Measurements from ENCODE around the gene ERMAP.

The ERMAP gene

GRCh38 chr1:42821690-42822089 lies 4.8 kb downstream of the ERMAP start:
- no peak for DNase-seq (ENCODE audit: low read depth)
- H3K4me3 ChIP-seq (ENCODE audit: low read depth, low read length) = no peak overlapping the region
- no peak for TF ChIP-seq CTCF (IDR thresholded peaks at IDR 0.05; ENCODE audit: insufficient read depth, low read depth, low read length, missing control alignments)

- no peak for TF ChIP-seq CTCF (IDR thresholded peaks at IDR 0.05; ENCODE audit: insufficient read depth, low read depth, low read length, missing control alignments)
- no peak for DNase-seq (ENCODE audit: low read depth)
- H3K4me3 ChIP-seq (ENCODE audit: low read depth, low read length) = no peak overlapping the region
These were observed 6.0 kb downstream of the ERMAP start for GRCh38 chr1:42822800-42823392.

- no peak for DNase-seq (ENCODE audit: low read depth)
- no peak overlapping the region for H3K4me3 ChIP-seq (ENCODE audit: low read depth, low read length)
- TF ChIP-seq CTCF (IDR thresholded peaks at IDR 0.05; ENCODE audit: insufficient read depth, low read depth, low read length, missing control alignments) = no peak
These were observed 7.6 kb downstream of the ERMAP start for GRCh38 chr1:42824481-42825035.

- TF ChIP-seq CTCF (IDR thresholded peaks at IDR 0.05; ENCODE audit: insufficient read depth, low read depth, low read length, missing control alignments) = no peak
- H3K4me3 ChIP-seq (ENCODE audit: low read depth, low read length) = no peak overlapping the region
- no peak for DNase-seq (ENCODE audit: low read depth)
These were observed 8.3 kb downstream of the ERMAP start for GRCh38 chr1:42825036-42825851.

- no peak for TF ChIP-seq CTCF (IDR thresholded peaks at IDR 0.05; ENCODE audit: insufficient read depth, low read depth, low read length, missing control alignments)
- no peak overlapping the region for H3K4me3 ChIP-seq (ENCODE audit: low read depth, low read length)
- DNase-seq (ENCODE audit: low read depth) = no peak
These were observed 13.7 kb downstream of the ERMAP start for GRCh38 chr1:42830631-42831030.

- TF ChIP-seq CTCF (IDR thresholded peaks at IDR 0.05; ENCODE audit: insufficient read depth, low read depth, low read length, missing control alignments) = no peak
- no peak overlapping the region for H3K4me3 ChIP-seq (ENCODE audit: low read depth, low read length)
- DNase-seq (ENCODE audit: low read depth) = no peak
These were observed 14.4 kb downstream of the ERMAP start for GRCh38 chr1:42831273-42831672.
